ENCODE measurements around the gene TRIM47.

DNA sequence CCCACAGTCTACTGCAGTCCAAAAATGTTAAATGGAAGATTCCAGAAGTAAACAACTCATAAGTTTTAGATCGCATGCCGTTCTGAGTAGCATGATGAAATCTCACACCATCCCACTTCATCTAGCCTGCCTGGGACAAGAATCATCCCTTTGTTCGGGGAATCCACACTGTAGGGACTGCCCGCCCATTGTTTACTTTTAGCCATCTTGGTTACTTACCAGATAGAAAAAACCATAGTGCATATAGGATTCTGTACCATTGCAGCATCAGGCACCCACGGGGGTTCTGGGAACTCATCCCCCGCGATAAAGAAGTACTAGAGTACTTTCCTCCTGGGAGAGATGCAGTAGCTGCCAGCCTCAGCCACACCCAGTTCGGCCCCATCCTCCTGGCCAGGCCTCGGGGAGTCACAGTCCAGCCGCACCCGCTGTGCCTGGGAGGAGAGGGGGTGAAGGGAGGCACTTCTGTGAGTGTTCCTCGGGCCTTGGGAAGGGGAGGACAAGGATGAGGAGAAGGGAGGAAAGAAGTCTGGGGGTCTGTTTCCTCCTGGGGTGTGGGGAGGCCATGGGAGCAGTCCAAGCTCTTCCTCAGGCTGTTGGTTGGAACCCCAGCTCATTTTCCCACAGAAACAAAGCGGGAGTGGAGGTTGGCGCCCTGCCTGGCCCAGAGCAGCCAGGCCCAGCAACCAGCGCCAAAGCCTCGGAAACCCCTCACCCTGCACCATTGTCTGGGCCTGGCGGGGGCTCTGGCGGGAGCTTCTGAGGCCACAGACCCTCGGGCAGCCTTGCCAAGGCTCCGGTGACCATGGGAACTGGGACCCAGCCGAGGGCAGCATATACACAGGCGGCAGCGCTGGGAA is 8.9 kb downstream of the TRIM47 start:
- TF ChIP-seq, protein P1, sequence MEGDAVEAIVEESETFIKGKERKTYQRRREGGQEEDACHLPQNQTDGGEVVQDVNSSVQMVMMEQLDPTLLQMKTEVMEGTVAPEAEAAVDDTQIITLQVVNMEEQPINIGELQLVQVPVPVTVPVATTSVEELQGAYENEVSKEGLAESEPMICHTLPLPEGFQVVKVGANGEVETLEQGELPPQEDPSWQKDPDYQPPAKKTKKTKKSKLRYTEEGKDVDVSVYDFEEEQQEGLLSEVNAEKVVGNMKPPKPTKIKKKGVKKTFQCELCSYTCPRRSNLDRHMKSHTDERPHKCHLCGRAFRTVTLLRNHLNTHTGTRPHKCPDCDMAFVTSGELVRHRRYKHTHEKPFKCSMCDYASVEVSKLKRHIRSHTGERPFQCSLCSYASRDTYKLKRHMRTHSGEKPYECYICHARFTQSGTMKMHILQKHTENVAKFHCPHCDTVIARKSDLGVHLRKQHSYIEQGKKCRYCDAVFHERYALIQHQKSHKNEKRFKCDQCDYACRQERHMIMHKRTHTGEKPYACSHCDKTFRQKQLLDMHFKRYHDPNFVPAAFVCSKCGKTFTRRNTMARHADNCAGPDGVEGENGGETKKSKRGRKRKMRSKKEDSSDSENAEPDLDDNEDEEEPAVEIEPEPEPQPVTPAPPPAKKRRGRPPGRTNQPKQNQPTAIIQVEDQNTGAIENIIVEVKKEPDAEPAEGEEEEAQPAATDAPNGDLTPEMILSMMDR (IDR thresholded peaks at IDR 0.05): no peak
- TF ChIP-seq ZFX (IDR thresholded peaks at IDR 0.05; ENCODE audit: borderline replicate concordance): no peak
